ENCODE measurements around the gene CLDN7. TPM values are rescaled to one million over a fixed set of nuclear protein-coding genes. Genes with fewer than 3 reads are reported as not detected.

Gene CLDN7
- total RNA-seq, 4 donors from 2014 or later: 7.7 to 14.5 (median 11.0) TPM

GRCh38 chr17:7262935-7263800 lies 890 bp upstream of the CLDN7 start:
- peaks cover 47% of the 10 kb centered on the region for H3K4me1 ChIP-seq
- WGBS: 12% methylated on average over 26 of the region's 26 CpGs
- no peak for TF ChIP-seq POLR2AphosphoS5 (IDR thresholded peaks at IDR 0.05)
- TF ChIP-seq POLR2A (IDR thresholded peaks at IDR 0.05): no peak
- H3K4me3 ChIP-seq: peak overlapping the region; percentile 52
- no peak for DNase-seq (ENCODE audit: low spot score in 2 of 2)
- peaks cover 37% of the 10 kb centered on the region for H3K27me3 ChIP-seq
- peak overlapping the region; percentile 60 for H3K27ac ChIP-seq
- H3K9me3 ChIP-seq: no peaks in the 10 kb centered on the region
- peaks cover 14% of the 10 kb centered on the region for H3K36me3 ChIP-seq

GRCh38 chr17:7261379-7262191 lies 693 bp downstream of the CLDN7 start:
- Histone ChIP-seq H3K4me3 (peak overlapping the region; percentile 52), H3K4me1 (peaks cover 47% of the 10 kb centered on the region), H3K27me3 (peaks cover 35% of the 10 kb centered on the region), H3K36me3 (peaks cover 29% of the 10 kb centered on the region), H3K9me3 (no peaks in the 10 kb centered on the region), H3K27ac (peak overlapping the region; percentile 59)
- DNase-seq (ENCODE audit: low spot score in 2 of 2): no peak
- 30% methylated on average over 11 of the region's 71 CpGs for WGBS
- TF ChIP-seq POLR2A (IDR thresholded peaks at IDR 0.05) (no peak), CTCF (IDR thresholded peaks at IDR 0.05) (no peak), EP300 (IDR thresholded peaks at IDR 0.05) (no peak), POLR2AphosphoS5 (IDR thresholded peaks at IDR 0.05) (no peak)

GRCh38 chr17:7260651-7261378 lies 1.5 kb downstream of the CLDN7 start:
- Histone ChIP-seq H3K27me3 (peaks cover 35% of the 10 kb centered on the region), H3K4me3 (peak overlapping the region; percentile 52), H3K4me1 (peaks cover 47% of the 10 kb centered on the region), H3K36me3 (peaks cover 35% of the 10 kb centered on the region), H3K9me3 (no peaks in the 10 kb centered on the region), H3K27ac (peak overlapping the region; percentile 59)
- TF ChIP-seq CTCF (IDR thresholded peaks at IDR 0.05) (no peak), POLR2AphosphoS5 (IDR thresholded peaks at IDR 0.05) (no peak), POLR2A (IDR thresholded peaks at IDR 0.05) (no peak), EP300 (IDR thresholded peaks at IDR 0.05) (no peak)
- WGBS: 9% methylated on average over 20 of the region's 54 CpGs
- DNase-seq (ENCODE audit: low spot score in 2 of 2): no peak

GRCh38 chr17:7260151-7260550 lies 2.1 kb downstream of the CLDN7 start:
- H3K36me3 ChIP-seq: peaks cover 41% of the 10 kb centered on the region
- peak overlapping the region; percentile 52 for H3K4me3 ChIP-seq
- peaks cover 47% of the 10 kb centered on the region for H3K4me1 ChIP-seq

More at GRCh38 chr17:7260151-7260550, 2.1 kb downstream of the CLDN7 start:
- no peak for DNase-seq (ENCODE audit: low spot score in 2 of 2)
- 50% methylated on average over 1 of the region's 4 CpGs for WGBS
- Histone ChIP-seq H3K27ac (no peak overlapping the region), H3K9me3 (no peaks in the 10 kb centered on the region), H3K27me3 (peaks cover 35% of the 10 kb centered on the region)
- TF ChIP-seq POLR2AphosphoS5 (IDR thresholded peaks at IDR 0.05) (no peak), POLR2A (IDR thresholded peaks at IDR 0.05) (no peak), EP300 (IDR thresholded peaks at IDR 0.05) (no peak), CTCF (IDR thresholded peaks at IDR 0.05) (no peak)
